ENCODE measurements around the gene LKAAEAR1. TPM values are rescaled to one million over a fixed set of nuclear protein-coding genes. Genes with fewer than 3 reads are reported as not detected.
A peak's percentile ranks its signal among the peaks of the same experiment; 100 is the strongest.

LKAAEAR1 gene
- total RNA-seq, 2 experiments from 2014 or later = 0.47 to 0.50 TPM

DNA sequence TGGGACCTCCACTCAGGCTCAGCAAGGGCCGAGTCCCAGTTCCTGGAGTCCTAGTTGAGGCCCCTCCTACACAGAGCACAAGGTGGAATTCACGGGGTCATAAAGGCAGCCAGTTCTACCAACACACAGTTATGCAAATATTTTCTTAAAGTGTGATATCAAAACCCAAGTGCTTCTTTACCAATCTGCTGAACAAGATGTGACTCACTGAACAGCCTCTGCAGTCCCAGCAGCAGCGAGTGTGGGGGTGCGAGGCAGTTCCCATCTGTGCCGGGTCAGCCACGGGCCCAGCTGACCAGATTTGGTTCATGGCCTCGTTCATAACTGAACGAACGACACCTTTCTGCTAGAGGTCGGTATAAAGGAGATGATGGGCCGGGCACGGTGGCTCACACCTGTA is 25.7 kb downstream of the LKAAEAR1 start:
- H3K36me3 Mint-ChIP-seq = no peaks in the 10 kb centered on the region
- H3K27ac Mint-ChIP-seq = peak overlapping the region; percentile 58
- H3K4me1 Mint-ChIP-seq = peaks cover 14% of the 10 kb centered on the region
- H3K9me3 Mint-ChIP-seq = no peaks in the 10 kb centered on the region
- H3K4me3 Mint-ChIP-seq = peak overlapping the region; percentile 77
- H3K27me3 Mint-ChIP-seq = peaks cover 3% of the 10 kb centered on the region
- no peak for DNase-seq

- H3K4me3 Mint-ChIP-seq = peak overlapping the region; percentile 77
These were observed 26.3 kb downstream of the LKAAEAR1 start for GRCh38 chr20:64057628-64058498.

DNA sequence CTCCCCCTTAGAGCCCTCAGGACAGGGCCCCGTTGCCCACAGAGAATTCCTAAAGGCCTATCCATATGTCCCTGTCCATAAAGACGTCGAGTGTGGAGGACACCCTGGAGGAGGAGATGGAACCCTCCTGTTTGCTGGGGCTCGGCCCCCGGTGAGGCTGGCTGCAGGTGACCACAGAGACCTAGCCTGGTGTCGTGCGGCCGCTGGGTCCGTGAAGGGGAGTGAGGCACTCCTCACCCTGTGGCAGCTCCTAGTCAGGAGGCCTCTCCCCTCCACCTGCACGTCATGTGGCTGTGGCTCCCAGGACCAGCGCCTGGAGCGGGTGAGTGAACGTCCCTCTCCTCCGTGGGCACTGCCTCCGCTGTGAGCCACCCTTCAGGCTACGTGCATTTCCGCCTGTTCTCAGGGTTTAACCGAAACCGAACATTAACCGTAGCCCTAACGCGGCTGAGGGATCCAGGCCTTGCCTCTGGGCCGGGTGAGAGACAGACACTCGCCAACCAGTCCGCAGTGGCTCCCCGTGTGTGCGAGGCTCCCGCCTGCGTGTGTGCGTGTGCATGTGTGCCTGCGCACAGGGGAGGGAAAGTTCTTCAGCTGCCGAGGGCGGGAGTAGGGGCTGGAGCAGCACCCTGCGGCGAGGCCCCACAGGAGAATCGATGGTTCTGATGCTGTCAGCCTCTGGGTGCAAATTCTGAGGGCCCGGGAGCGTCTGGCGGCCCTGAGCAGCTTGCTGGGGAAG is 27.1 kb downstream of the LKAAEAR1 start:
- peaks cover 11% of the 10 kb centered on the region for H3K4me1 Mint-ChIP-seq
- H3K27me3 Mint-ChIP-seq = peaks cover 13% of the 10 kb centered on the region
- H3K9me3 Mint-ChIP-seq = no peaks in the 10 kb centered on the region
- no peaks in the 10 kb centered on the region for H3K36me3 Mint-ChIP-seq
- peak; percentile 44 for DNase-seq
- peak overlapping the region; percentile 63 for H3K27ac Mint-ChIP-seq
- H3K4me3 Mint-ChIP-seq = peak overlapping the region; percentile 77

More at GRCh38 chr20:64057628-64058498, 26.3 kb downstream of the LKAAEAR1 start:
- peaks cover 14% of the 10 kb centered on the region for H3K4me1 Mint-ChIP-seq
- no peaks in the 10 kb centered on the region for H3K9me3 Mint-ChIP-seq
- H3K27ac Mint-ChIP-seq = peak overlapping the region; percentile 63
- H3K27me3 Mint-ChIP-seq = peaks cover 9% of the 10 kb centered on the region
- H3K36me3 Mint-ChIP-seq = no peaks in the 10 kb centered on the region
- DNase-seq = peak; percentile 83

DNA sequence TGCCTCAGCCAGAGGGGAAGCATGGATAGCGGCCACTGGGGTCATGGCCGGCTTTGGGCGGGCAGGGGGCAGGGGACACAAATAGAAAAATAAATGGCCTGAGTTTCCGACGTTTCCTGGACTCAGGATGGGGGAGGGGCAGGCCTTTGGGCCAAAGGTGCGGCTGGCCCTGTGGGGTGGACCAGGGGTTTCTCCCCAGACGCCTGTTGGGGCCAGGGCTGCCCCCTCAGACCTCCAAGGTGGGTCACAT is 27.6 kb downstream of the LKAAEAR1 start:
- DNase-seq = no peak
- no peaks in the 10 kb centered on the region for H3K9me3 Mint-ChIP-seq
- H3K4me1 Mint-ChIP-seq = peaks cover 9% of the 10 kb centered on the region
- no peak overlapping the region for H3K4me3 Mint-ChIP-seq
- no peak overlapping the region for H3K27ac Mint-ChIP-seq
- H3K36me3 Mint-ChIP-seq = no peaks in the 10 kb centered on the region
- peaks cover 18% of the 10 kb centered on the region for H3K27me3 Mint-ChIP-seq

GRCh38 chr20:64055893-64056638 is 28.1 kb downstream of the LKAAEAR1 start:
- Mint-ChIP-seq H3K36me3 (no peaks in the 10 kb centered on the region), H3K27ac (no peak overlapping the region), H3K9me3 (no peaks in the 10 kb centered on the region), H3K4me3 (no peak overlapping the region), H3K27me3 (peaks cover 21% of the 10 kb centered on the region), H3K4me1 (peaks cover 9% of the 10 kb centered on the region)
- no peak for DNase-seq

DNA sequence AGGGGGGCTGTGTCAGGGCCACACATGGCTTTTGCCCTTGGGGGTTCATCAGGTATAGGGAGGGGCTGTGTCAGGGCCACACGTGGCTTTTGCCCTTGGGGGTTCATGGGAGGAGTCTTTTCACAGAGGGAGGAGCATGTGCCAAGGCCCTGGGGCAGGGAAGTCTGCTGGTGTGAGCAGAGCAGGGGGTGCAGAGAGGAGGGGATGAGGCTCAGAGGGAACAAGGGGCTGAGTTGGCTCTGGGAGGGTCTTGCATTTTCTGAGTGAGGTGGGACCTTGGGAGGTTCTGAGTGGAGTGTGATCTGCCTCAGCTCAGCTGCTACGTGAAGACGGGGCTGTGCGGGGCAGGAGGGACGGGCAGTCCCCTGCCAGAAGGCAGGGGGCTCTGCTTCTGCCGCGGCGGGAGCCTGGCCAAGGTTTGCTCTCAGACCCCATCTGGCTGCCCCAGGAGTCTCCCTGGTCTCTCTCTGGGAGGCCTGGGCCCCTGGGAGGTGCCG is 28.8 kb downstream of the LKAAEAR1 start:
- no peak overlapping the region for H3K27ac Mint-ChIP-seq
- no peaks in the 10 kb centered on the region for H3K9me3 Mint-ChIP-seq
- DNase-seq = no peak
- no peaks in the 10 kb centered on the region for H3K36me3 Mint-ChIP-seq
- peaks cover 27% of the 10 kb centered on the region for H3K27me3 Mint-ChIP-seq
- H3K4me3 Mint-ChIP-seq = no peak overlapping the region
- H3K4me1 Mint-ChIP-seq = peaks cover 9% of the 10 kb centered on the region

GRCh38 chr20:64053841-64054661 is 30.1 kb downstream of the LKAAEAR1 start:
- Mint-ChIP-seq H3K36me3 (no peaks in the 10 kb centered on the region), H3K27me3 (peaks cover 33% of the 10 kb centered on the region), H3K9me3 (no peaks in the 10 kb centered on the region), H3K4me3 (no peak overlapping the region), H3K27ac (no peak overlapping the region), H3K4me1 (peaks cover 9% of the 10 kb centered on the region)
- DNase-seq = no peak

- peaks cover 7% of the 10 kb centered on the region for H3K4me1 Mint-ChIP-seq
- H3K4me3 Mint-ChIP-seq = no peak overlapping the region
- DNase-seq = no peak
- no peaks in the 10 kb centered on the region for H3K9me3 Mint-ChIP-seq
- peaks cover 36% of the 10 kb centered on the region for H3K27me3 Mint-ChIP-seq
- no peak overlapping the region for H3K27ac Mint-ChIP-seq
- no peaks in the 10 kb centered on the region for H3K36me3 Mint-ChIP-seq
These were observed 31.0 kb downstream of the LKAAEAR1 start for GRCh38 chr20:64052987-64053840.

DNA sequence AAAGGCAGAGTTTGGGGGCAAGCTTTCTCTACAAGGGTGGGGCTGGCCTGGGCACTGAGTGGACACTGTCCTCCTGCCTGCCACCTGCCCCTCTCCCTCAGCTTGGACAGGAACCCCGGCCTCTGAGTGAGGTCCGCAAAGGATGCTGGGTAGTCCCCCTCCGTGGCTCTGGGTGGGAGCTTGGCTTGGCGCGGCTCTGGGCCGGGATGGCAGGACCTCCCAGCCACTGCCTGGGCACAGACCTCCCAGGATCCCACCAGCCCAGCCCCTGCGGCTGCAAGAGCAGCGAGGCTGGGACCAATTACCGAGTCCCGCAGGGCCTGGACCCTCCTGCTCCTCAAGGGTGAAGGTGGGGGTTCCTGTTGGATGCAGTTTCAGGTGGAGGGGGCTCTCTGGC is 31.9 kb downstream of the LKAAEAR1 start:
- Mint-ChIP-seq H3K4me3 (no peak overlapping the region), H3K9me3 (no peaks in the 10 kb centered on the region), H3K36me3 (no peaks in the 10 kb centered on the region), H3K27me3 (peaks cover 42% of the 10 kb centered on the region), H3K4me1 (peaks cover 3% of the 10 kb centered on the region), H3K27ac (no peak overlapping the region)
- no peak for DNase-seq

DNA sequence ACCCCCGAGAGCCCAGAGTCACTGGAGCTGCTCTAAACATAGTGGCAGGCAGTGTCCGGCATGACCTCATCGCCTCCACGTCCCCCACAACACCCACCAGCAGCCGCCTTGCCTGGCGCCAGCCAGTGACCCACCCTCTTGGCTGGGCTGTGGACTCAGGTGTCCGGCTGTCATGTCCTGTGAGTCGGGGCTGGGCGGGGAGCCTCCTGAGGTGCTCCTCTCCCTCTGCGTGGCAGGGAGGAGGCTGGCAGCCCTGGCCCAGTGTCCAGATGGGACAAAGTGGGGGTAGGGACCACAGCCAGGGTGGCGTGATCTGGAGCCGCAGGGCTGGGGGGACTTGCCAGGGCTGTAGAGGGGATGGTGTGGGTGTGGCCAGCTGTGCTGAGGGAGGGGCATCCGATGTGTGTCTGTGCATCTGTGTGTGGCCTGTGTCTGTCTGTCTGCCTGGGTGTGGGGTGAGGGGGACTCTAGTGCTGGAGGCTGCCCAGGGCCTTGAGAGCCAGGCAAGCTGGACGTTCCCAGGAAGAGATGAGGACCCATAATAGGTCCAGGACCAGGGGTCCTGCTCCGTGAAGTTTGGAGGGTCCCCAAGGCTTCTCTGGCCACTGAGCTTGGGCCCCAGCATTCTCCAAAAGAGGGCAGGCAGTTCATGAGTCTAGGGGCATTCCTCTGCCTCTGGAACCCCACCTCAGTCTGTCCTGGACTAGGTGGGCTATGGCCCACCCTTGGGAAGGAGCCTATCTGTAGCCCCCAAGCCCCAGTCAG is 32.5 kb downstream of the LKAAEAR1 start:
- Mint-ChIP-seq H3K4me1 (peaks cover 2% of the 10 kb centered on the region), H3K4me3 (no peak overlapping the region), H3K27ac (no peak overlapping the region), H3K36me3 (no peaks in the 10 kb centered on the region), H3K9me3 (no peaks in the 10 kb centered on the region), H3K27me3 (peaks cover 48% of the 10 kb centered on the region)
- no peak for DNase-seq

GRCh38 chr20:64051033-64051452 is 33.2 kb downstream of the LKAAEAR1 start:
- Mint-ChIP-seq H3K4me3 (no peak overlapping the region), H3K9me3 (no peaks in the 10 kb centered on the region), H3K27ac (no peak overlapping the region), H3K4me1 (peaks cover 2% of the 10 kb centered on the region), H3K27me3 (peaks cover 54% of the 10 kb centered on the region), H3K36me3 (no peaks in the 10 kb centered on the region)
- no peak for DNase-seq

DNA sequence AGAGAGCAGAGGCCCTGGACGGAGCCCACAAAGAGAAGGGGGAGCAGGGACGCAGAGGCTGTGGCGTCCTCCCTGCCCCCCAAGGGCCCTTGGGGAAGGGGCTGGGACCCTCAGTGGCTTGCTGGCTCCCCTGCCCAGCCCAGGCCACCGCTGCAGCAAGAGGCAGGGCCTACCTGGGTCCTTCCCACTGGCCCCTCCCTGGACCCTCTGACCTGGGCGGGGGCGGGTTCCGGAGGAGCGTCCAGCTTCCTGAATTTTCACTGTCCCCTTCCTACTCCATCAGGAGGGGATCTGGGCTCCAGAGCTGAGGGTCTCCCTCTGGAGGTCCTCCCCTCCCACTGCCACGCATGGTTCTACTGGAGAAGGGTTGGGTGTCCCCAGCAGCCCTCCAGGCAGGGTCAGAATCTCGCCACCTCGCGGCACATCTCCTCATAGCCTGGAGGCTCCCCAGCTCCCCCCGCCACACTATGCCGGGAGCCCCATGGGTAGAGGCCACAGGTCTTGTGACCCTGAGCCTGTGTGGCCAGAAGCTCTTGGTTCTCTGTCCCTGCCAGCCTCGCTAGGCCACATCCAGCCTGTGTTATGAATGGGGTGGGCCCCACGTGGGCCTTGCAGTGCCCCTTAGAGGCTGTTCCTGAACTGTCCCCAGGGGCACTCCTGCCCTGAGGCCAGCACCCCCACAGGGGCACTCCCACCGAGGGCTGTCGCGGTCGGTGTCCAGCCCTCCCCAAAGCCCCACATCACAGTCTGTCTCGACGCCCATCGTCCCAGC is 33.8 kb downstream of the LKAAEAR1 start:
- Mint-ChIP-seq H3K36me3 (no peaks in the 10 kb centered on the region), H3K4me1 (peaks cover 5% of the 10 kb centered on the region), H3K27ac (no peak overlapping the region), H3K4me3 (no peak overlapping the region), H3K27me3 (peaks cover 54% of the 10 kb centered on the region), H3K9me3 (no peaks in the 10 kb centered on the region)
- no peak for DNase-seq

DNA sequence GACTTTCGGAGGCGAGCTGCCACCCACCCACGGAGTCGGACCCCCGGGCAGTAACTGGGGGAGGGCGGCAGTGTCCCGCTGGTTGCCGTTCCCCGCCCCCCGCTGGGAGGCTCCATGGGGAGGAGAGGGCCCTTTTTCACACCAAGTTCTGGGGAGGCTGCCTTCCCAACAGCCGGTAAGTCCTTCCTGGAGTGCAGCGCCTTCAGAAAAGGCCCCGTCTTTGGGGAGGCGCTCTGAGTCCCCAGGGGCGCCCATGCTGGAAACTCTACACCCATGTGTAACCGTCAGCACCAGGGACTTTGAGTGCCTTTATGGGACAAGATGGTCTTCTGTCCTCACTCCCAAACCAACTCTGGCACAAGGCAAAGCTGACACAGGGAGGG is 34.3 kb downstream of the LKAAEAR1 start:
- Mint-ChIP-seq H3K27me3 (peaks cover 54% of the 10 kb centered on the region), H3K36me3 (no peaks in the 10 kb centered on the region), H3K4me3 (no peak overlapping the region)

More for the DNA sequence above, 34.3 kb downstream of the LKAAEAR1 start:
- no peak for DNase-seq
- Mint-ChIP-seq H3K9me3 (no peaks in the 10 kb centered on the region), H3K27ac (no peak overlapping the region), H3K4me1 (peaks cover 5% of the 10 kb centered on the region)

Measured in activated naive CD8-positive, alpha-beta T cell treated with anti-CD3 and anti-CD28 coated beads for 36 hours (primary cell).